K562 (cell line): ENCODE measurements around the gene MRRF. TPM values are rescaled to one million over a fixed set of nuclear protein-coding genes. Genes with fewer than 3 reads are reported as not detected.

Source experiments
- BHLHE40 ChIP-seq: IDR thresholded peaks from 2 replicates; pipeline ENCODE4 v1.6.1; 2011; ENCODE audit warnings: low read length, improper control_type of control experiment
- CXXC5 ChIP-seq: fragments of 250-450 bp; sonication (Bioruptor Pico); IDR thresholded peaks from 2 replicates; pipeline ENCODE4 v1.8.0; 2022; ENCODE audit warnings: inconsistent platforms, mild to moderate bottlenecking, moderate library complexity
- HNRNPK ChIP-seq: fragments of 200-400 bp; formaldehyde crosslinking; IDR thresholded peaks from one replicate; pipeline ENCODE4 v1.6.1; 2018; ENCODE audit warnings: mild to moderate bottlenecking, low read depth, low read length; ENCODE audit not compliant: poor library complexity, severe bottlenecking
- L3MBTL2 ChIP-seq: fragments of 450-650 bp; IDR thresholded peaks from 2 replicates; pipeline ENCODE4 v1.6.1; 2016; ENCODE audit warnings: mild to moderate bottlenecking, moderate library complexity
- MCM7 ChIP-seq, 2 experiments: fragments of 450-650 bp; IDR thresholded peaks; 2 replicates each; pipeline ENCODE4 v1.6.1; 2016 to 2018
- RNF219 ChIP-seq: fragments of 250-450 bp; sonication (Bioruptor Pico); IDR thresholded peaks from 2 replicates; pipeline ENCODE4 v1.5.0; 2022; ENCODE audit warnings: mild to moderate bottlenecking
- TCF3 ChIP-seq: sonication (generic); formaldehyde crosslinking; IDR thresholded peaks from 2 replicates; pipeline ENCODE4 v1.4.0; 2020; ENCODE audit warnings: mild to moderate bottlenecking, missing genetic modification reagents
- ZNF134 ChIP-seq: fragments of 250-450 bp; sonication (Bioruptor Pico); conservative IDR thresholded peaks from 2 replicates; pipeline ENCODE4 v1.4.0; 2020
- ZNF79 ChIP-seq: fragments of 250-450 bp; sonication (Bioruptor Pico); IDR thresholded peaks from 2 replicates; pipeline ENCODE4 v1.4.0; 2020; ENCODE audit warnings: low read depth, mild to moderate bottlenecking, moderate library complexity
- polyA plus RNA-seq, 8 experiments: library from polyadenylated mRNA; depleted of rRNA in 4 of 8; stranded (reverse) in 5 of 8; unstranded in 3 of 8; fragments of >200 nt; fragmentation: Nextera tagmentation in 2 of 8; fragmentation: Illumina TruSeq in 1 of 8; extraction: Ambion mirVana in 2 of 8; extraction: Trizol in 1 of 8; gene quantifications; 2 replicates each; pipeline versions ENCODE4 v1.2.1 to v1.2.3, GENCODE V29; 2011 to 2014; ENCODE audit warnings: inconsistent platforms in 1 of 8, missing spikeins in 1 of 8
- total RNA-seq, 7 experiments: library from RNA; depleted of rRNA in 6 of 7; stranded (reverse); fragments of >200 nt in 6 of 7; fragmentation: Illumina TruSeq in 2 of 7; extraction: Trizol in 2 of 7; gene quantifications; 2 replicates each; pipeline versions ENCODE4 v1.2.1 to v1.2.3, GENCODE V29; 2011 to 2021; ENCODE audit warnings: low replicate concordance in 1 of 7
- TF ChIP-seq, protein P1 (sequence below): fragments of 250-450 bp; sonication (Bioruptor Pico); IDR thresholded peaks from 2 replicates; pipeline ENCODE4 v1.4.0; 2020
- TF ChIP-seq, protein P2 (sequence below): fragments of 450-650 bp; formaldehyde crosslinking; IDR thresholded peaks from 2 replicates; pipeline ENCODE4 v1.4.0; 2020; ENCODE audit warnings: mild to moderate bottlenecking, moderate library complexity
- TF ChIP-seq, protein P3 (sequence below): sonication (generic); formaldehyde crosslinking; IDR thresholded peaks from 2 replicates; pipeline ENCODE4 v1.8.0; 2022; ENCODE audit warnings: missing genetic modification reagents, mild to moderate bottlenecking, moderate library complexity, borderline replicate concordance
- TF ChIP-seq, protein P4 (sequence below): sonication (generic); formaldehyde crosslinking; IDR thresholded peaks from 2 replicates; pipeline ENCODE4 v1.8.1; 2023; ENCODE audit warnings: mild to moderate bottlenecking, missing genetic modification reagents, moderate library complexity

MRRF gene
- total and polyA plus RNA-seq, 9 of the 15 experiments (the other 6 are each of a cell fraction or from before 2014, with no cell fraction given) = 55.0 to 105 (median 81.2) TPM

DNA sequence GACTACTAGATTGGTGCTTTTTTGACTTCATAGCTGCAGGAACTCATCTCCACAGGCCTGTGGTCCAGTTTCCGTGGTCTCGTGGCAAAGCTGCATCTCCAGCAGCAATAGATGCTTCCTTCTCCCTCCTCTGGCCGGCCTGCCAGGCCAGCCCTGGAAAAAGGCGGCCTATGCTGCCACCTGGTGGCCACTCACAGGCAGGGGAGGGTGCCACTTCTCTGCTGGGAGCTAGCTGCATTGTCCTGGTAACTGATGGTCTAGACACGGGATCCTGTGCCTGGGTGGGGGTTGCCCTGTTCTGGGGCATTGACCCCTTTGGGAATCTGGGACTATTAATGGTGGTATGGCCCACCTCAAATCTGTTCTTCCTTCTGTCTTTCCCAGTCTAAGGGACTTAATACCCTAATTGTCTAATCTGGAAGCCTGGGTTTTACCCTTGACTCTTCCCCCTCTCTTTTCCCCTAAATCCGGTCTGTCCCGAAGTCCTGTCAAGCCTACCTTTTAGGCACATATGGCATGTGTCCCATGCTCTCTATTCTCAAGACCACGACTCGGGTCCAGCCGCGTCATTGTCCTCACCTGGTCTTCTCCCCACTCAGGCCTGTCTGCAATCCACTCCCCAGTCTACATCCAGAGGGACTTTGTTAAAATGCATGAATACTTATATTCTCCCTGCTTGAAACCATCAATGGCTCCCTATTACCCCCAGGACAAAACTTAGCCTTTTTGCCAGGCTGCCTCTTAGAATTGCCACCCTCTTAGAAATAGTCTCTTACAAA is 86.1 kb downstream of the MRRF start (continued):
- TF ChIP-seq, protein P1, sequence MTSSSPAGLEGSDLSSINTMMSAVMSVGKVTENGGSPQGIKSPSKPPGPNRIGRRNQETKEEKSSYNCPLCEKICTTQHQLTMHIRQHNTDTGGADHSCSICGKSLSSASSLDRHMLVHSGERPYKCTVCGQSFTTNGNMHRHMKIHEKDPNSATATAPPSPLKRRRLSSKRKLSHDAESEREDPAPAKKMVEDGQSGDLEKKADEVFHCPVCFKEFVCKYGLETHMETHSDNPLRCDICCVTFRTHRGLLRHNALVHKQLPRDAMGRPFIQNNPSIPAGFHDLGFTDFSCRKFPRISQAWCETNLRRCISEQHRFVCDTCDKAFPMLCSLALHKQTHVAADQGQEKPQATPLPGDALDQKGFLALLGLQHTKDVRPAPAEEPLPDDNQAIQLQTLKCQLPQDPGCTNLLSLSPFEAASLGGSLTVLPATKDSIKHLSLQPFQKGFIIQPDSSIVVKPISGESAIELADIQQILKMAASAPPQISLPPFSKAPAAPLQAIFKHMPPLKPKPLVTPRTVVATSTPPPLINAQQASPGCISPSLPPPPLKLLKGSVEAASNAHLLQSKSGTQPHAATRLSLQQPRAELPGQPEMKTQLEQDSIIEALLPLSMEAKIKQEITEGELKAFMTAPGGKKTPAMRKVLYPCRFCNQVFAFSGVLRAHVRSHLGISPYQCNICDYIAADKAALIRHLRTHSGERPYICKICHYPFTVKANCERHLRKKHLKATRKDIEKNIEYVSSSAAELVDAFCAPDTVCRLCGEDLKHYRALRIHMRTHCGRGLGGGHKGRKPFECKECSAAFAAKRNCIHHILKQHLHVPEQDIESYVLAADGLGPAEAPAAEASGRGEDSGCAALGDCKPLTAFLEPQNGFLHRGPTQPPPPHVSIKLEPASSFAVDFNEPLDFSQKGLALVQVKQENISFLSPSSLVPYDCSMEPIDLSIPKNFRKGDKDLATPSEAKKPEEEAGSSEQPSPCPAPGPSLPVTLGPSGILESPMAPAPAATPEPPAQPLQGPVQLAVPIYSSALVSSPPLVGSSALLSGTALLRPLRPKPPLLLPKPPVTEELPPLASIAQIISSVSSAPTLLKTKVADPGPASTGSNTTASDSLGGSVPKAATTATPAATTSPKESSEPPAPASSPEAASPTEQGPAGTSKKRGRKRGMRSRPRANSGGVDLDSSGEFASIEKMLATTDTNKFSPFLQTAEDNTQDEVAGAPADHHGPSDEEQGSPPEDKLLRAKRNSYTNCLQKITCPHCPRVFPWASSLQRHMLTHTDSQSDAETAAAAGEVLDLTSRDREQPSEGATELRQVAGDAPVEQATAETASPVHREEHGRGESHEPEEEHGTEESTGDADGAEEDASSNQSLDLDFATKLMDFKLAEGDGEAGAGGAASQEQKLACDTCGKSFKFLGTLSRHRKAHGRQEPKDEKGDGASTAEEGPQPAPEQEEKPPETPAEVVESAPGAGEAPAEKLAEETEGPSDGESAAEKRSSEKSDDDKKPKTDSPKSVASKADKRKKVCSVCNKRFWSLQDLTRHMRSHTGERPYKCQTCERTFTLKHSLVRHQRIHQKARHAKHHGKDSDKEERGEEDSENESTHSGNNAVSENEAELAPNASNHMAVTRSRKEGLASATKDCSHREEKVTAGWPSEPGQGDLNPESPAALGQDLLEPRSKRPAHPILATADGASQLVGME (CRISPR knock-in tag) = 0 out of 2 replicates have a peak, but pooled peaks have one; percentile 7
- TF ChIP-seq MCM7 (IDR thresholded peaks at IDR 0.05) = no peak
- TF ChIP-seq ZNF134 (CRISPR knock-in tag) = no peak
- TF ChIP-seq TCF3 = no peak
- TF ChIP-seq ZNF79 (CRISPR knock-in tag) = no peak
- 0 out of 2 replicates have a peak, but pooled peaks have one; percentile 31 for TF ChIP-seq BHLHE40
- no peak for TF ChIP-seq HNRNPK
- TF ChIP-seq, protein P2, sequence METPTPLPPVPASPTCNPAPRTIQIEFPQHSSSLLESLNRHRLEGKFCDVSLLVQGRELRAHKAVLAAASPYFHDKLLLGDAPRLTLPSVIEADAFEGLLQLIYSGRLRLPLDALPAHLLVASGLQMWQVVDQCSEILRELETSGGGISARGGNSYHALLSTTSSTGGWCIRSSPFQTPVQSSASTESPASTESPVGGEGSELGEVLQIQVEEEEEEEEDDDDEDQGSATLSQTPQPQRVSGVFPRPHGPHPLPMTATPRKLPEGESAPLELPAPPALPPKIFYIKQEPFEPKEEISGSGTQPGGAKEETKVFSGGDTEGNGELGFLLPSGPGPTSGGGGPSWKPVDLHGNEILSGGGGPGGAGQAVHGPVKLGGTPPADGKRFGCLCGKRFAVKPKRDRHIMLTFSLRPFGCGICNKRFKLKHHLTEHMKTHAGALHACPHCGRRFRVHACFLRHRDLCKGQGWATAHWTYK (CRISPR knock-in tag) = 0 out of 2 replicates have a peak, but pooled peaks have one; percentile 25
- 0 out of 2 replicates have a peak, but pooled peaks have one; percentile 16 for TF ChIP-seq L3MBTL2
- TF ChIP-seq, protein P3, sequence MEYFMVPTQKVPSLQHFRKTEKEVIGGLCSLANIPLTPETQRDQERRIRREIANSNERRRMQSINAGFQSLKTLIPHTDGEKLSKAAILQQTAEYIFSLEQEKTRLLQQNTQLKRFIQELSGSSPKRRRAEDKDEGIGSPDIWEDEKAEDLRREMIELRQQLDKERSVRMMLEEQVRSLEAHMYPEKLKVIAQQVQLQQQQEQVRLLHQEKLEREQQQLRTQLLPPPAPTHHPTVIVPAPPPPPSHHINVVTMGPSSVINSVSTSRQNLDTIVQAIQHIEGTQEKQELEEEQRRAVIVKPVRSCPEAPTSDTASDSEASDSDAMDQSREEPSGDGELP (CRISPR knock-in tag) = peak; percentile 33; the same call in 1 of the 2 replicates
- TF ChIP-seq RNF219 (CRISPR knock-in tag) = no peak
- TF ChIP-seq, protein P4, sequence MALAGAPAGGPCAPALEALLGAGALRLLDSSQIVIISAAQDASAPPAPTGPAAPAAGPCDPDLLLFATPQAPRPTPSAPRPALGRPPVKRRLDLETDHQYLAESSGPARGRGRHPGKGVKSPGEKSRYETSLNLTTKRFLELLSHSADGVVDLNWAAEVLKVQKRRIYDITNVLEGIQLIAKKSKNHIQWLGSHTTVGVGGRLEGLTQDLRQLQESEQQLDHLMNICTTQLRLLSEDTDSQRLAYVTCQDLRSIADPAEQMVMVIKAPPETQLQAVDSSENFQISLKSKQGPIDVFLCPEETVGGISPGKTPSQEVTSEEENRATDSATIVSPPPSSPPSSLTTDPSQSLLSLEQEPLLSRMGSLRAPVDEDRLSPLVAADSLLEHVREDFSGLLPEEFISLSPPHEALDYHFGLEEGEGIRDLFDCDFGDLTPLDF (CRISPR knock-in tag) = no peak
- no peak for TF ChIP-seq CXXC5
